Endodermal cell (in vitro differentiated cells): Measurements from ENCODE around the gene CPHXL. TPM values are rescaled to one million over a fixed set of nuclear protein-coding genes. Genes with fewer than 3 reads are reported as not detected.

ENCODE experiments used
- DNase-seq: peaks from one replicate; pipeline ENCODE4 v3.0.0-alpha.2; 2017
- H3K27ac ChIP-seq: 2 replicates; pipeline ENCODE4 v1.5.1; 2013; ENCODE audit warnings: mild to moderate bottlenecking, low read depth, low read length, moderate library complexity
- H3K27me3 ChIP-seq: 2 replicates; pipeline ENCODE4 v1.6.1; 2013; ENCODE audit warnings: mild to moderate bottlenecking, low read length, moderate library complexity; ENCODE audit not compliant: insufficient read depth, control insufficient read depth, poor library complexity, severe bottlenecking
- H3K36me3 ChIP-seq: 2 replicates; pipeline ENCODE4 v1.7.0; 2013; ENCODE audit warnings: mild to moderate bottlenecking, low read length, moderate library complexity; ENCODE audit not compliant: control insufficient read depth, insufficient read depth
- H3K4me1 ChIP-seq: one replicate; pipeline ENCODE4 v1.7.0; 2013; ENCODE audit warnings: low read length; ENCODE audit not compliant: control insufficient read depth, insufficient read depth
- H3K4me3 ChIP-seq: 2 replicates; pipeline ENCODE4 v1.5.1; 2013; ENCODE audit warnings: mild to moderate bottlenecking, low read length, moderate library complexity
- H3K9ac ChIP-seq: 2 replicates; pipeline ENCODE4 v1.6.1; 2013; ENCODE audit warnings: mild to moderate bottlenecking, low read length, moderate library complexity; ENCODE audit not compliant: poor library complexity, severe bottlenecking; ENCODE audit errors: extremely low read depth
- H3K9me3 ChIP-seq: 2 replicates; pipeline ENCODE4 v1.6.1; 2013; ENCODE audit warnings: mild to moderate bottlenecking, low read length, moderate library complexity; ENCODE audit not compliant: control insufficient read depth
- H3K27ac Mint-ChIP-seq: 2 replicates; pipeline ENCODE4 v1.8.0; 2020; ENCODE audit warnings: mixed read lengths
- H3K27me3 Mint-ChIP-seq: 2 replicates; pipeline ENCODE4 v1.8.0; 2021; ENCODE audit warnings: mild to moderate bottlenecking, mixed read lengths; ENCODE audit not compliant: insufficient read depth
- H3K36me3 Mint-ChIP-seq: 2 replicates; pipeline ENCODE4 v1.8.0; 2020; ENCODE audit warnings: low read depth, mixed read lengths
- H3K4me1 Mint-ChIP-seq: 2 replicates; pipeline ENCODE4 v1.8.0; 2020; ENCODE audit warnings: mixed read lengths
- H3K4me3 Mint-ChIP-seq: 2 replicates; pipeline ENCODE4 v1.8.0; 2020; ENCODE audit warnings: mild to moderate bottlenecking, moderate library complexity, mixed read lengths
- H3K9me3 Mint-ChIP-seq: 2 replicates; pipeline ENCODE4 v1.8.0; 2020; ENCODE audit warnings: mild to moderate bottlenecking, mixed read lengths
- WGBS, 2 experiments: methylation state at CpG; one replicate each; pipeline versions ENCODE4 v1.1.5 to v1.1.7; 2013; ENCODE audit warnings: missing lambda C conversion rate in 2 of 2, mixed read lengths in 1 of 2; ENCODE audit not compliant: insufficient coverage in 1 of 2, insufficient read length in 1 of 2; 5-methylcytosine and 5-hydroxymethylcytosine counted together
- total RNA-seq, 2 donors: library from RNA; stranded (reverse); fragmentation: NEBNext Ultra II Directional in 1 of 2; extraction: Animal tissue kit (Norgen Biotek cat#: 25700) in 1 of 2; gene quantifications; 2 replicates in 1 of 2; 3 replicates in 1 of 2; pipeline ENCODE4 v1.2.1, GENCODE V29; 2021
- TF ChIP-seq, protein P1 (sequence below): fragments of 200-600 bp; sonication (generic); conservative IDR thresholded peaks from 2 replicates; pipeline ENCODE4 v1.5.0; 2021; ENCODE audit warnings: antibody characterized with exemption, mild to moderate bottlenecking

Gene CPHXL
- total RNA-seq, 2 donors from 2014 or later: not detected

DNA sequence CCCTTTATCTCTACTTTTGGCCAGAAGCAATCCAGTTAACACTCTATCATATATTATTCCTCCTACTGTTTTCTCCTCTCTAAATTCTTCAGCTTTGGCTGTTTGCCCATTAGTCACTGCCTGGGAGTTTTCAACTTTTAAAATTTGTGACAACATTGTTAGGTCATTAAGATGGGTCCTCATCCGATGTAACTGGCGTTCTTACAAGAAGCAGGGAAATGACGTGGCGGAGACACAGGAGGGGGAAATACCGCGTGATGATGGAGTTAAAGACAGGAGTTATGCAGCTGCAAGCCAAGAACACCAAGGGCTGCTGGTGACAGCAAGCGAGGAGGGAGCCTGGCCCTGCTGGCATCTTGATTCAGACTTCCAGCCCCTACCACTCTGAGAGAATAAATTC, 34.8 kb upstream of the CPHXL start:
- Histone ChIP-seq H3K9ac (no peak overlapping the region), H3K4me3 (no peak overlapping the region), H3K9me3 (no peaks in the 10 kb centered on the region), H3K4me1 (no peaks in the 10 kb centered on the region), H3K27me3 (peaks cover 5% of the 10 kb centered on the region), H3K27ac (no peak overlapping the region), H3K36me3 (no peaks in the 10 kb centered on the region)
- DNase-seq: no peak
- Mint-ChIP-seq H3K4me3 (no peak overlapping the region), H3K27ac (no peak overlapping the region), H3K9me3 (no peaks in the 10 kb centered on the region), H3K4me1 (no peaks in the 10 kb centered on the region), H3K27me3 (peaks cover 7% of the 10 kb centered on the region), H3K36me3 (no peaks in the 10 kb centered on the region)
- TF ChIP-seq, protein P1, sequence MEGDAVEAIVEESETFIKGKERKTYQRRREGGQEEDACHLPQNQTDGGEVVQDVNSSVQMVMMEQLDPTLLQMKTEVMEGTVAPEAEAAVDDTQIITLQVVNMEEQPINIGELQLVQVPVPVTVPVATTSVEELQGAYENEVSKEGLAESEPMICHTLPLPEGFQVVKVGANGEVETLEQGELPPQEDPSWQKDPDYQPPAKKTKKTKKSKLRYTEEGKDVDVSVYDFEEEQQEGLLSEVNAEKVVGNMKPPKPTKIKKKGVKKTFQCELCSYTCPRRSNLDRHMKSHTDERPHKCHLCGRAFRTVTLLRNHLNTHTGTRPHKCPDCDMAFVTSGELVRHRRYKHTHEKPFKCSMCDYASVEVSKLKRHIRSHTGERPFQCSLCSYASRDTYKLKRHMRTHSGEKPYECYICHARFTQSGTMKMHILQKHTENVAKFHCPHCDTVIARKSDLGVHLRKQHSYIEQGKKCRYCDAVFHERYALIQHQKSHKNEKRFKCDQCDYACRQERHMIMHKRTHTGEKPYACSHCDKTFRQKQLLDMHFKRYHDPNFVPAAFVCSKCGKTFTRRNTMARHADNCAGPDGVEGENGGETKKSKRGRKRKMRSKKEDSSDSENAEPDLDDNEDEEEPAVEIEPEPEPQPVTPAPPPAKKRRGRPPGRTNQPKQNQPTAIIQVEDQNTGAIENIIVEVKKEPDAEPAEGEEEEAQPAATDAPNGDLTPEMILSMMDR: no peak
- 92 to 100% methylated on average over 4 to 7 of the region's 7 CpGs for WGBS, 2 experiments

DNA sequence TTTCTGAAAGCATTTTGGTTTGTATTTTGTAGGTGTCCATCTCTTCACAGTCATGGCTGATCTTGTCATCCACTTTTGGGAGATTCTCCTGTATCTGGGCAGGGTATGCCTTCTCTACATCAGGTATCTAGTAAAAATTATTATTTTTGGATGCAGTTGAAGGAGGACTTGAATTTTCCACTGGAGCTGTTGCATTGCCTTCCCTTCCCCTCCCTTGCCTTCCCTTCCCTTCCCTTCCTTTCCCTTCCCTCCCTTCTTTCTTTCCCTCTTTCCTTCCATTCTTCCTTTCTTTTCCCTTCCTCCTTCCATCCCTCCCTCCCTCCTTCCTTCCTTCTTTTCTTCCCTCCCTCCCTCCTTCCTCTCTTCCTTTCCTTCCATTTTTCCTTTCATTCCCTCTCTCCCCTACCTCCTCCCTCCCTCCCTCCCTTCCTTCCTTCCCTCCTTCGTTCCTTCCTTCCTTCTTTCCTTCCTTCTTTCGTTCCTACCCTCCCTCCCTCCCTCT, 33.8 kb upstream of the CPHXL start:
- no peak overlapping the region for H3K27ac Mint-ChIP-seq
- no peaks in the 10 kb centered on the region for H3K4me1 Mint-ChIP-seq
- TF ChIP-seq, protein P1: no peak
- Histone ChIP-seq H3K4me1 (no peaks in the 10 kb centered on the region), H3K27me3 (no peaks in the 10 kb centered on the region), H3K36me3 (no peaks in the 10 kb centered on the region), H3K9me3 (no peaks in the 10 kb centered on the region), H3K27ac (no peak overlapping the region), H3K4me3 (no peak overlapping the region), H3K9ac (no peak overlapping the region)
- H3K9me3 Mint-ChIP-seq: no peaks in the 10 kb centered on the region
- 50 to 61% methylated on average over 1 to 2 of the region's 2 CpGs for WGBS, 2 experiments
- H3K4me3 Mint-ChIP-seq: no peak overlapping the region
- no peaks in the 10 kb centered on the region for H3K36me3 Mint-ChIP-seq
- DNase-seq: no peak
- H3K27me3 Mint-ChIP-seq: peaks cover 13% of the 10 kb centered on the region

DNA sequence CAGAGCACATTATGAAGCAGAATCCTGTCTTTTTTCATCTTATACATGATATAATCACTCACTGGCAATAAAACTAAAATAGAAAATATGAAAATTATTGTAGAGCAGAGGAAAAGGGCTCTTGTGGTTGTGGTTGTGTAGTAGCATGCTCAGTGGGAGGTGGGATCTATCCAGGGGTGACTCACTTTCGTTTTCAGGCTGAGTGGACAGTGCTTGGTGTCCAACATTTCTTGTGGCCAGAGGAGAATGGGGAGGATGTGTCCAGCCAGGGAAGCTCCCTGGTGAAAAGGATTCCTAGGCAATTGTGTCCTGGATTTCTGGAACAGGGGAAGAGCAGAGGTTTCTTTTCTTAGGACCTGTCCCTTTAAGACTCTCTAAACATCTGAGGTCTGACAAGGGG, 31.9 kb upstream of the CPHXL start:
- WGBS, 2 experiments: 81% methylated on average over 1 of the region's 1 CpG; no CpG with 5 or more reads in 1 of the 2 experiments
- Histone ChIP-seq H3K36me3 (no peaks in the 10 kb centered on the region), H3K4me1 (no peaks in the 10 kb centered on the region), H3K4me3 (no peak overlapping the region), H3K27me3 (no peaks in the 10 kb centered on the region), H3K27ac (no peak overlapping the region), H3K9me3 (no peaks in the 10 kb centered on the region), H3K9ac (no peak overlapping the region)
- Mint-ChIP-seq H3K36me3 (no peaks in the 10 kb centered on the region), H3K4me3 (no peak overlapping the region), H3K27me3 (peaks cover 23% of the 10 kb centered on the region), H3K9me3 (no peaks in the 10 kb centered on the region), H3K4me1 (no peaks in the 10 kb centered on the region), H3K27ac (no peak overlapping the region)
- no peak for DNase-seq
- TF ChIP-seq, protein P1: no peak
